GM23248 (cell line): ENCODE measurements around the gene CWC27. TPM values are rescaled to one million over a fixed set of nuclear protein-coding genes. Genes with fewer than 3 reads are reported as not detected.

Experiments used
- DNase-seq: peaks from one replicate; pipeline ENCODE4 v3.0.0-alpha.2; 2015
- H2AFZ ChIP-seq: fragments of 200-600 bp; sonication (generic); 2 replicates; pipeline ENCODE4 v1.6.1; 2016; ENCODE audit warnings: antibody characterized with exemption
- H3F3A ChIP-seq: fragments of 200-600 bp; sonication (generic); 2 replicates; pipeline ENCODE4 v1.6.1; 2016; ENCODE audit warnings: mild to moderate bottlenecking, antibody characterized with exemption, mixed run types; ENCODE audit not compliant: insufficient read depth
- H3K27ac ChIP-seq: fragments of 200-600 bp; sonication (generic); 2 replicates; pipeline ENCODE4 v1.5.1; 2016; ENCODE audit warnings: mild to moderate bottlenecking
- H3K27me3 ChIP-seq: fragments of 200-600 bp; sonication (generic); replicated peaks from 2 replicates; pipeline ENCODE4 v1.6.1; 2016; ENCODE audit warnings: mild to moderate bottlenecking; ENCODE audit not compliant: insufficient read depth
- H3K36me3 ChIP-seq: fragments of 200-600 bp; sonication (generic); 2 replicates; pipeline ENCODE4 v1.6.1; 2016; ENCODE audit warnings: low read depth, mild to moderate bottlenecking
- H3K4me1 ChIP-seq: fragments of 200-600 bp; sonication (generic); 2 replicates; pipeline ENCODE4 v1.6.1; 2016; ENCODE audit warnings: mild to moderate bottlenecking; ENCODE audit not compliant: insufficient read depth
- H3K4me2 ChIP-seq: fragments of 200-600 bp; sonication (generic); one replicate; pipeline ENCODE4 v1.6.1; 2016; ENCODE audit warnings: mild to moderate bottlenecking; ENCODE audit not compliant: unreplicated experiment
- H3K4me3 ChIP-seq: fragments of 200-600 bp; sonication (generic); 2 replicates; pipeline ENCODE4 v1.5.1; 2016; ENCODE audit warnings: mild to moderate bottlenecking
- H3K79me2 ChIP-seq: fragments of 200-600 bp; sonication (generic); 2 replicates; pipeline ENCODE4 v1.6.1; 2016; ENCODE audit warnings: mild to moderate bottlenecking; ENCODE audit not compliant: insufficient read depth
- H3K9ac ChIP-seq: fragments of 200-600 bp; sonication (generic); 2 replicates; pipeline ENCODE4 v1.6.1; 2016; ENCODE audit warnings: mild to moderate bottlenecking
- H3K9me2 ChIP-seq: fragments of 200-600 bp; sonication (generic); 2 replicates; pipeline ENCODE4 v1.6.1; 2016; ENCODE audit warnings: mixed run types, mild to moderate bottlenecking, moderate library complexity; ENCODE audit not compliant: insufficient read depth
- H3K9me3 ChIP-seq: fragments of 200-600 bp; sonication (generic); one replicate; pipeline ENCODE4 v1.6.1; 2017; ENCODE audit warnings: low read depth
- H4K20me1 ChIP-seq: fragments of 200-600 bp; sonication (generic); 2 replicates; pipeline ENCODE4 v1.6.0; 2016; ENCODE audit not compliant: insufficient read depth
- EZH2 ChIP-seq: fragments of 200-600 bp; sonication (generic); IDR thresholded peaks from 2 replicates; pipeline ENCODE4 v1.6.1; 2018; ENCODE audit warnings: antibody characterized with exemption, mild to moderate bottlenecking; ENCODE audit not compliant: insufficient read depth, poor library complexity, severe bottlenecking
- EZH2phosphoT487 ChIP-seq: fragments of 200-600 bp; sonication (generic); IDR thresholded peaks from 2 replicates; pipeline ENCODE4 v1.6.1; 2018; ENCODE audit warnings: antibody characterized with exemption, moderate library complexity, mild to moderate bottlenecking, low read depth; ENCODE audit not compliant: insufficient read depth
- WGBS, 2 experiments: methylation state at CpG; one replicate each; pipeline ENCODE4 v1.1.6; 2015 to 2017; ENCODE audit warnings: low lambda C conversion rate in 2 of 2, low coverage in 1 of 2; ENCODE audit errors: missing lambda C conversion rate in 2 of 2; 5-methylcytosine and 5-hydroxymethylcytosine counted together
- in situ Hi-C: fragments of 300-500 bp; cut with MboI; formaldehyde crosslinking; loops from 2 replicates; pipeline ENCODE4 v1.15.0; 2020
- polyA plus RNA-seq: library from polyadenylated mRNA; unstranded; fragments of >200 nt; fragmentation: Nextera tagmentation; extraction: Ambion mirVana; gene quantifications from 2 replicates; pipeline ENCODE4 v1.2.1, GENCODE V29; 2016
- total RNA-seq: library from RNA; depleted of rRNA; stranded (reverse); fragments of >200 nt; shearing (Covaris generic); gene quantifications from 2 replicates; pipeline ENCODE4 v1.2.3, GENCODE V29; 2014

The CWC27 gene
- total and polyA plus RNA-seq, 2 experiments from 2014 or later = 22.7 to 30.5 TPM

DNA sequence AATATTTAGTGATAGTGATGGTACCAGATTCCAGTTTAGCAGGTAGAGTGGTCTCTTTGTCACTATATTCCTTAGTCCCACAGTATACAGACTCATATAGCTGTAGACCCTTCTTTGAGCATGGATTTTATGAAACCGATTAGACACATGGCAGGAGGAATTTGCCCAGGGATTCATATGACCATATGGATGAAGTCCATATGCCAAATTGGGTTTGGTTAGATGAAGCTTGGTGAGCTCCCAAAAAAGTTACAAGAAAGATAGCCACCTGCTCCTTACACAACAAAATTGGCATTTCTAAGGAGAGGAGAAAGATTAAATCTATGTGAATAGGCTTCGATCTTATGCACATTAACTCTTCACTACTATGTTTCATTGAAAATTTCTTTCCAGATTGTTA, 211.4 kb downstream of the CWC27 start:
- H3K79me2 ChIP-seq = no peaks in the 10 kb centered on the region
- 98 to 99% methylated on average over 2 of the region's 2 CpGs for WGBS, 2 experiments
- no peak overlapping the region for H3K4me2 ChIP-seq
- no peak for TF ChIP-seq EZH2phosphoT487
- TF ChIP-seq EZH2 = no peak
- H3K4me1 ChIP-seq = peaks cover 18% of the 10 kb centered on the region
- in situ Hi-C loops = no loop called here
- no peaks in the 10 kb centered on the region for H4K20me1 ChIP-seq
- H3K36me3 ChIP-seq = no peaks in the 10 kb centered on the region
- H3K27ac ChIP-seq = no peak overlapping the region
- no peak overlapping the region for H3K9ac ChIP-seq
- H3K9me3 ChIP-seq = no peaks in the 10 kb centered on the region
- no peaks in the 10 kb centered on the region for H3K27me3 ChIP-seq
- H3K4me3 ChIP-seq = no peak overlapping the region
- no peaks in the 10 kb centered on the region for H3K9me2 ChIP-seq
- DNase-seq = no peak
- H2AFZ ChIP-seq = no peak overlapping the region
- peaks cover 5% of the 10 kb centered on the region; the same call in 1 of the 2 replicates for H3F3A ChIP-seq

DNA sequence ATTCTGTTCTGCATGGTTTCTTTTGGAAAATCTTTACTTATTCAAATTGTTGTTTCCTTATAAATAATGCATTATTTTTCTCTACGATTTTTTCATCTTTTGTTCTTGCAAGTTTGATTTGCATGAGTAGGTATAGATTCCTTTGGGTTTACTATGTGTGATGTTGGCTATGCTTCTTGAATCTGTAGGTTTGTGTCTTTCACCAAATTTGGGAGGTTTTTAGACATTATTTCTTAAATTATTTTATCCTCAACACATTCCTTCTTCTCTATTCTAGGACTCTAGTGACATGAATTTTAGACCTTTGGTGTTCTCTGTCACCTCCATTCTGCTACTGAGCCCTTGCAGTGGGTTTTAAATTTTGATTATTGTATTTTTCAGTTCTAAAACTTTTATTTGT, 219.0 kb downstream of the CWC27 start:
- Histone ChIP-seq H3K27me3 (no peaks in the 10 kb centered on the region), H4K20me1 (no peaks in the 10 kb centered on the region), H3K79me2 (no peaks in the 10 kb centered on the region), H3K4me1 (no peaks in the 10 kb centered on the region), H3K9ac (no peak overlapping the region), H3K4me3 (no peak overlapping the region), H3K36me3 (peaks cover 8% of the 10 kb centered on the region; the same call in 1 of the 2 replicates), H3K9me3 (no peaks in the 10 kb centered on the region), H3K27ac (no peak overlapping the region), H3K4me2 (no peak overlapping the region), H3K9me2 (no peaks in the 10 kb centered on the region), H2AFZ (no peak overlapping the region), H3F3A (peaks cover 5% of the 10 kb centered on the region; the same call in 1 of the 2 replicates)
- TF ChIP-seq EZH2phosphoT487 (no peak), EZH2 (no peak)
- 85 to 88% methylated on average over 1 of the region's 1 CpG for WGBS, 2 experiments
- in situ Hi-C loops = no loop called here
- DNase-seq = no peak

DNA sequence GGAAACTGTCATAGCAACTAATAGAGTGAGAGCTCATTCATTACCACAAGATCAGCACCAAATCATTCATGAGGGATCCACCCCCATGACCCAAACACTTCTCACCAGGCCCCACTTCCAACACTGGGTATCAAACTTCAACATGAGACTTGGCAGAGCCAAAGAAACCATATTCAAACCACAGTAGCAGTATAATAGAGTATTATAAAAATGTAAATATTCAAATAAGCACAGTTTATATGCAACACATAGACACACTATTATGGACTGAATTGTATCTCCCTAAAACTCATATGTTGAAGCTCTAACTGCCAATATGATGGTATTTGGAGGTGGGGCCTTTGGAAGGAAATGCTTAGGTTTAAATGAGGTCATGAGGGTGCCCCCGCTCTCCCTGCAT, 240.5 kb downstream of the CWC27 start:
- peaks cover 31% of the 10 kb centered on the region for H3K4me1 ChIP-seq
- 100% methylated on average over 1 of the region's 1 CpG for WGBS, 2 experiments
- no peak overlapping the region for H3K9ac ChIP-seq
- no peak overlapping the region for H3K27ac ChIP-seq
- H3K27me3 ChIP-seq = no peaks in the 10 kb centered on the region
- H2AFZ ChIP-seq = no peak overlapping the region
- H3F3A ChIP-seq = peaks cover 28% of the 10 kb centered on the region
- DNase-seq = no peak
- H3K4me2 ChIP-seq = no peak overlapping the region
- no peaks in the 10 kb centered on the region for H4K20me1 ChIP-seq
- no peaks in the 10 kb centered on the region for H3K9me2 ChIP-seq
- TF ChIP-seq EZH2phosphoT487 = no peak
- no peak for TF ChIP-seq EZH2
- no peaks in the 10 kb centered on the region for H3K9me3 ChIP-seq
- H3K36me3 ChIP-seq = no peaks in the 10 kb centered on the region
- in situ Hi-C loops = no loop called here
- no peak overlapping the region for H3K4me3 ChIP-seq
- H3K79me2 ChIP-seq = no peaks in the 10 kb centered on the region

DNA sequence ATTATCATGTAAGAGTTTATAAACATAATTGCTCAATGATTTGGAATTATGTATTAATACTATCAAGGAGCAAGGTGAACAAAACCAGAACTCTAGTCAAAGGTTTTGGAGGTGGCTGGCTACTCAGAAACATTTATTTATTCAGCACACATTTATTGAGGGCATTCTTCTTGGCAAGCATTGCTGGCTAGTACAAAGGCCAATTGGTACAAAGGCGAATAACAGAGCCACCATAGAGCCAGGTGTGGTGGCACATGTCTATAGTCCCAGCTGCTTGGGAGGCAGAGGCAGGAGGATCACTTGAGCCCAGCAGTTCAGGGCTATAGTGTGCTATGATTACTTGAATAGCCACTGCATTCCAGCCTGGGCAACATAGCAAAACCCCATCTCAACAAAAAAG, 242.1 kb downstream of the CWC27 start:
- Histone ChIP-seq H3K27me3 (no peaks in the 10 kb centered on the region), H3K9me3 (no peaks in the 10 kb centered on the region), H3K79me2 (no peaks in the 10 kb centered on the region), H3K36me3 (no peaks in the 10 kb centered on the region), H3K4me2 (no peak overlapping the region), H3K4me1 (peaks cover 42% of the 10 kb centered on the region), H3K9me2 (no peaks in the 10 kb centered on the region), H4K20me1 (no peaks in the 10 kb centered on the region), H3F3A (peaks cover 32% of the 10 kb centered on the region), H2AFZ (no peak overlapping the region), H3K27ac (no peak overlapping the region), H3K4me3 (no peak overlapping the region), H3K9ac (no peak overlapping the region)
- no peak for TF ChIP-seq EZH2
- no peak for TF ChIP-seq EZH2phosphoT487
- in situ Hi-C loops = no loop called here
- WGBS, 2 experiments = 96 to 100% methylated on average over 1 of the region's 1 CpG
- no peak for DNase-seq
